SK-N-SH (cell line): Measurements from ENCODE around the gene FRMD6. TPM values are rescaled to one million over a fixed set of nuclear protein-coding genes. Genes with fewer than 3 reads are reported as not detected.
A peak's percentile ranks its signal among the peaks of the same experiment; 100 is the strongest.

Experiments used
- CTCF ChIA-PET: fragments of 300-600, 350-600 bp; formaldehyde crosslinking; extraction: SDS; loops from one replicate; lab custom pipeline; 2021; lab: Yijun Ruan, JAX
- POLR2A ChIA-PET: fragments of 350-600 bp; sonication (Branson Sonifier 250); formaldehyde crosslinking; extraction: SDS; loops from one replicate; lab custom pipeline; 2020; ENCODE audit warnings: antibody characterized with exemption, inconsistent platforms; lab: Yijun Ruan, JAX
- DNase-seq: peaks from one replicate; pipeline ENCODE4 v3.0.0; 2012
- H2AFZ ChIP-seq: fragments of 200-600 bp; sonication (generic); 2 replicates; pipeline ENCODE4 v1.8.1; 2016; ENCODE audit warnings: antibody characterized with exemption, mild to moderate bottlenecking, low read depth
- H3F3A ChIP-seq: fragments of 200-600 bp; sonication (generic); replicated peaks from 2 replicates; pipeline ENCODE3; 2016; ENCODE audit warnings: antibody characterized with exemption, mild to moderate bottlenecking; ENCODE audit not compliant: insufficient read depth
- H3K27ac ChIP-seq, 2 experiments: fragments of 200-500 bp in 1 of 2; fragments of 200-600 bp in 1 of 2; sonication (Bioruptor generic) in 1 of 2; sonication (generic), shearing (Covaris generic) in 1 of 2; 2 replicates each; pipeline versions ENCODE4 v1.5.1 to v1.6.1; 2014 to 2016; ENCODE audit warnings: low read depth in 2 of 2, inconsistent platforms in 1 of 2, low read length in 1 of 2, mild to moderate bottlenecking in 1 of 2, mixed read lengths in 1 of 2
- H3K27me3 ChIP-seq: fragments of 200-600 bp; sonication (generic), shearing (Covaris generic); 2 replicates; pipeline ENCODE4 v1.6.1; 2016; ENCODE audit warnings: mixed run types; ENCODE audit not compliant: insufficient read depth
- H3K36me3 ChIP-seq, 2 experiments: fragments of 200-500 bp in 1 of 2; fragments of 200-600 bp in 1 of 2; sonication (Bioruptor generic) in 1 of 2; sonication (generic) in 1 of 2; replicated peaks in 1 of 2; 2 replicates each; pipeline versions ENCODE3 to v1.5.1; 2014 to 2016; ENCODE audit warnings: low read length in 1 of 2, mild to moderate bottlenecking in 1 of 2; ENCODE audit not compliant: insufficient read depth in 2 of 2, control insufficient read depth in 1 of 2
- H3K4me1 ChIP-seq, 2 experiments: fragments of 200-500 bp in 1 of 2; fragments of 200-600 bp in 1 of 2; sonication (Bioruptor generic) in 1 of 2; sonication (generic), shearing (Covaris generic) in 1 of 2; 2 replicates each; pipeline versions ENCODE4 v1.5.1 to v1.6.1; 2014 to 2016; ENCODE audit warnings: low read depth in 1 of 2, low read length in 1 of 2, mixed run types in 1 of 2; ENCODE audit not compliant: insufficient read depth in 2 of 2, control insufficient read depth in 1 of 2
- H3K4me2 ChIP-seq: fragments of 200-600 bp; sonication (generic), shearing (Covaris generic); 2 replicates; pipeline ENCODE4 v1.6.1; 2017; ENCODE audit warnings: mixed run types
- H3K4me3 ChIP-seq, 2 experiments: fragments of 200-500 bp in 1 of 2; fragments of 200-600 bp in 1 of 2; sonication (Bioruptor generic) in 1 of 2; sonication (generic), shearing (Covaris generic) in 1 of 2; 2 replicates each; pipeline versions ENCODE4 v1.5.1 to v1.8.1; 2014 to 2016; ENCODE audit warnings: low read depth in 2 of 2, inconsistent platforms in 1 of 2, low read length in 1 of 2, mild to moderate bottlenecking in 1 of 2, mixed read lengths in 1 of 2, moderate library complexity in 1 of 2
- H3K79me2 ChIP-seq: fragments of 200-600 bp; sonication (generic); 2 replicates; pipeline ENCODE4 v1.8.1; 2017; ENCODE audit warnings: mild to moderate bottlenecking; ENCODE audit not compliant: insufficient read depth
- H3K9ac ChIP-seq: fragments of 200-600 bp; sonication (generic); 2 replicates; pipeline ENCODE4 v1.6.1; 2017; ENCODE audit warnings: mixed run types
- H3K9me2 ChIP-seq: fragments of 200-600 bp; sonication (generic); 2 replicates; pipeline ENCODE4 v1.6.1; 2017; ENCODE audit warnings: mixed run types
- H3K9me3 ChIP-seq: fragments of 200-600 bp; sonication (generic); 2 replicates; pipeline ENCODE4 v1.6.1; 2017; ENCODE audit warnings: mixed run types, mild to moderate bottlenecking, moderate library complexity
- H4K20me1 ChIP-seq: fragments of 200-600 bp; sonication (generic); 2 replicates; pipeline ENCODE4 v1.6.1; 2017; ENCODE audit warnings: mild to moderate bottlenecking, mixed run types; ENCODE audit not compliant: insufficient read depth
- JUND ChIP-seq: IDR thresholded peaks from 2 replicates; pipeline ENCODE4 v1.4.0; 2012
- MEF2A ChIP-seq: IDR thresholded peaks from 2 replicates; pipeline ENCODE4 v1.4.0; 2012; ENCODE audit warnings: low read depth, borderline replicate concordance
- TCF12 ChIP-seq: IDR thresholded peaks from 2 replicates; pipeline ENCODE4 v1.4.0; 2012
- WGBS: methylation state at CpG from one replicate; pipeline ENCODE4 v1.1.6; 2017; ENCODE audit warnings: low lambda C conversion rate; 5-methylcytosine and 5-hydroxymethylcytosine counted together
- polyA plus RNA-seq, 3 experiments: library from polyadenylated mRNA; depleted of rRNA; stranded (reverse); fragments of >200 nt; gene quantifications; 2 replicates each; pipeline ENCODE4 v1.2.3, GENCODE V29; 2012
- TF ChIP-seq, protein P1 (sequence below): IDR thresholded peaks from 2 replicates; pipeline ENCODE4; 2012
- TF ChIP-seq, protein P2 (sequence below): IDR thresholded peaks from 2 replicates; pipeline ENCODE4 v1.6.1; 2012; ENCODE audit warnings: mild to moderate bottlenecking, low read depth, low read length, moderate library complexity
- TF ChIP-seq, protein P3 (sequence below): fragments of 150-350 bp; IDR thresholded peaks from 2 replicates; pipeline ENCODE4 v1.6.1; 2017; ENCODE audit warnings: antibody characterized with exemption, low read length, low read depth, borderline replicate concordance

FRMD6 gene
- polyA plus RNA-seq, 1 of the 3 experiments (the other 2 are of a cell fraction), result 147 TPM

DNA sequence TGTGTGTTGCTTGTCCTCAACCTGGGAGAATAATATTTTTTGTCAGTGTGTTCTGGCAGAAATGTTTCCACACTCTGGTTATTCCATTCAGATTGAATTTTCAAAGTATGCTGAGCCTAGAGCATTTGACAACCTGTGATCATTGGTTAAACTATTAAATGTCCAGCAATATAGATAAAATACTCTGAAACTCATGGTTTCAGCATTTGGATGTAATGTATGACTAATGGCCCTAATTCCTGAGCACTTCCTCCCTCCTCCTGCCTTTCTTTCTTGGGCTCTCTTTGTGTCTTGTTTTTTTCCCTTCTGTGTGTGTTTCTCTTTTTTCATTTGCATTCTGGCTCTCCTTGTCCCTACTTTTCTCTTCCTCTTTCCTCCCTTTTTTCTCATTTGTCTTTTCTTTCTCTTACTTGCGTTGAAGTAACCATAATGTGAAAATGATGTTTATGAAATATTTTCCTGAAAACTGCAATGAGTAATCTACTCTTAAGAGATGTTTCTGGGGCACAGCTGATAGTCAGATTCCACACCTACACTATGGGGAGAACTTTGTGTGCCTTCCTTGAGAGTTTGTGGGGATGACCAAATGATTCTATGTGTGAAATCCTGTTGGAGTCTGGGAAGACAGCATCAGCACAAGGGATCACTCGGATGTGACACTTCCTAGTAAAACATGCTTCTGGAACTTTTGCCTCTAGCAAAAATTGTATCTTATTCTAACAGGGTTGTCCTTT is 74.6 kb downstream of the FRMD6 start:
- H3K4me1 ChIP-seq, result peaks cover 8 to 15% of the 10 kb centered on the region in 2 experiments; a peak in 3 of 4 replicates
- POLR2A ChIA-PET, result no interaction called here
- H3K9me2 ChIP-seq, result no peaks in the 10 kb centered on the region
- H3F3A ChIP-seq, result peaks cover 93% of the 10 kb centered on the region
- DNase-seq, result no peak
- H2AFZ ChIP-seq, result no peak overlapping the region
- TF ChIP-seq JUND (peak; percentile 35; the same call in 1 of the 2 replicates), TCF12 (peak; percentile 13; the same call in 1 of the 2 replicates)
- TF ChIP-seq, protein P1, sequence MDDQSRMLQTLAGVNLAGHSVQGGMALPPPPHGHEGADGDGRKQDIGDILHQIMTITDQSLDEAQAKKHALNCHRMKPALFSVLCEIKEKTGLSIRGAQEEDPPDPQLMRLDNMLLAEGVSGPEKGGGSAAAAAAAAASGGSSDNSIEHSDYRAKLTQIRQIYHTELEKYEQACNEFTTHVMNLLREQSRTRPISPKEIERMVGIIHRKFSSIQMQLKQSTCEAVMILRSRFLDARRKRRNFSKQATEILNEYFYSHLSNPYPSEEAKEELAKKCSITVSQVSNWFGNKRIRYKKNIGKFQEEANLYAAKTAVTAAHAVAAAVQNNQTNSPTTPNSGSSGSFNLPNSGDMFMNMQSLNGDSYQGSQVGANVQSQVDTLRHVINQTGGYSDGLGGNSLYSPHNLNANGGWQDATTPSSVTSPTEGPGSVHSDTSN, result peak; percentile 33; the same call in 1 of the 2 replicates
- TF ChIP-seq, protein P2, sequence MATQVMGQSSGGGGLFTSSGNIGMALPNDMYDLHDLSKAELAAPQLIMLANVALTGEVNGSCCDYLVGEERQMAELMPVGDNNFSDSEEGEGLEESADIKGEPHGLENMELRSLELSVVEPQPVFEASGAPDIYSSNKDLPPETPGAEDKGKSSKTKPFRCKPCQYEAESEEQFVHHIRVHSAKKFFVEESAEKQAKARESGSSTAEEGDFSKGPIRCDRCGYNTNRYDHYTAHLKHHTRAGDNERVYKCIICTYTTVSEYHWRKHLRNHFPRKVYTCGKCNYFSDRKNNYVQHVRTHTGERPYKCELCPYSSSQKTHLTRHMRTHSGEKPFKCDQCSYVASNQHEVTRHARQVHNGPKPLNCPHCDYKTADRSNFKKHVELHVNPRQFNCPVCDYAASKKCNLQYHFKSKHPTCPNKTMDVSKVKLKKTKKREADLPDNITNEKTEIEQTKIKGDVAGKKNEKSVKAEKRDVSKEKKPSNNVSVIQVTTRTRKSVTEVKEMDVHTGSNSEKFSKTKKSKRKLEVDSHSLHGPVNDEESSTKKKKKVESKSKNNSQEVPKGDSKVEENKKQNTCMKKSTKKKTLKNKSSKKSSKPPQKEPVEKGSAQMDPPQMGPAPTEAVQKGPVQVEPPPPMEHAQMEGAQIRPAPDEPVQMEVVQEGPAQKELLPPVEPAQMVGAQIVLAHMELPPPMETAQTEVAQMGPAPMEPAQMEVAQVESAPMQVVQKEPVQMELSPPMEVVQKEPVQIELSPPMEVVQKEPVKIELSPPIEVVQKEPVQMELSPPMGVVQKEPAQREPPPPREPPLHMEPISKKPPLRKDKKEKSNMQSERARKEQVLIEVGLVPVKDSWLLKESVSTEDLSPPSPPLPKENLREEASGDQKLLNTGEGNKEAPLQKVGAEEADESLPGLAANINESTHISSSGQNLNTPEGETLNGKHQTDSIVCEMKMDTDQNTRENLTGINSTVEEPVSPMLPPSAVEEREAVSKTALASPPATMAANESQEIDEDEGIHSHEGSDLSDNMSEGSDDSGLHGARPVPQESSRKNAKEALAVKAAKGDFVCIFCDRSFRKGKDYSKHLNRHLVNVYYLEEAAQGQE, result no peak
- no peaks in the 10 kb centered on the region for H3K27me3 ChIP-seq
- peaks cover 78% of the 10 kb centered on the region for H4K20me1 ChIP-seq
- peaks cover 3% of the 10 kb centered on the region; the same call in 1 of the 2 replicates for H3K79me2 ChIP-seq
- WGBS, result 83% methylated on average over 2 of the region's 2 CpGs
- CTCF ChIA-PET, result no interaction called here
- H3K27ac ChIP-seq, result peak overlapping the region in 1 of 2 experiments; percentile 71; a peak in 2 of 4 replicates
- H3K9me3 ChIP-seq, result no peaks in the 10 kb centered on the region
- H3K9ac ChIP-seq, result 0 out of 2 replicates have a peak overlapping the region, but pooled peaks have one; percentile 24
- peaks cover 91% of the 10 kb centered on the region in 2 experiments for H3K36me3 ChIP-seq
- no peak overlapping the region for H3K4me3 ChIP-seq
- 0 out of 2 replicates have a peak overlapping the region, but pooled peaks have one; percentile 32 for H3K4me2 ChIP-seq

DNA sequence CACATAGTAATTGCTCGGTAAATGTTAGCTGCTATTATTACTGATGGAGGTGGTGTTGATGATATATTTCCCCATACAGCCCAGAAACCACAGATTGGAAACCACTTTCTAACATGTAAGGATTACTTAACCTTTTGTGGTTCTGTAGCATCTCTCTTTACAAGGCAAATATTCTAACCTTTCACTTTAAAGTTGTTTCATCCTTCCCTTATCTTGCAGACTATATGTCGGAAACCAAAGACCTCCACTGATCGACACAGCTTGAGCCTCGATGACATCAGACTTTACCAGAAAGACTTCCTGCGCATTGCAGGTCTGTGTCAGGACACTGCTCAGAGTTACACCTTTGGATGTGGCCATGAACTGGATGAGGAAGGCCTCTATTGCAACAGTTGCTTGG is 75.8 kb downstream of the FRMD6 start:
- TF ChIP-seq, protein P3, sequence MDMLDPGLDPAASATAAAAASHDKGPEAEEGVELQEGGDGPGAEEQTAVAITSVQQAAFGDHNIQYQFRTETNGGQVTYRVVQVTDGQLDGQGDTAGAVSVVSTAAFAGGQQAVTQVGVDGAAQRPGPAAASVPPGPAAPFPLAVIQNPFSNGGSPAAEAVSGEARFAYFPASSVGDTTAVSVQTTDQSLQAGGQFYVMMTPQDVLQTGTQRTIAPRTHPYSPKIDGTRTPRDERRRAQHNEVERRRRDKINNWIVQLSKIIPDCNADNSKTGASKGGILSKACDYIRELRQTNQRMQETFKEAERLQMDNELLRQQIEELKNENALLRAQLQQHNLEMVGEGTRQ, result no peak
- TF ChIP-seq MEF2A, result no peak
- TF ChIP-seq, all 33 proteins: peak for 0
- H3K4me1 ChIP-seq, result peaks cover 8 to 15% of the 10 kb centered on the region in 2 experiments; a peak in 3 of 4 replicates
- peaks cover 69% of the 10 kb centered on the region for H4K20me1 ChIP-seq
- no peak for DNase-seq
- 99% methylated on average over 5 of the region's 5 CpGs for WGBS
- H3K27me3 ChIP-seq, result no peaks in the 10 kb centered on the region
- 0 out of 4 replicates have a peak overlapping the region, but pooled peaks of 1 of the 2 experiments have one; percentile 71 for H3K27ac ChIP-seq
- ChIA-PET POLR2A (no interaction called here), CTCF (interaction anchor here (1.9 kb wide), 1 partner anchor 444 kb away, joined by 6 read pairs; no protein-coding TSS in a partner anchor)
- no peak overlapping the region for H2AFZ ChIP-seq
- H3K4me2 ChIP-seq, result no peak overlapping the region
- H3K9me3 ChIP-seq, result no peaks in the 10 kb centered on the region
- H3K4me3 ChIP-seq, result no peak overlapping the region
- H3F3A ChIP-seq, result peaks cover 96% of the 10 kb centered on the region
- peaks cover 81 to 82% of the 10 kb centered on the region in 2 experiments for H3K36me3 ChIP-seq
- no peaks in the 10 kb centered on the region for H3K9me2 ChIP-seq
- H3K79me2 ChIP-seq, result peaks cover 3% of the 10 kb centered on the region; the same call in 1 of the 2 replicates
- H3K9ac ChIP-seq, result no peak overlapping the region
